Measurements from ENCODE around the gene ZNF385A.

ZNF385A gene

DNA sequence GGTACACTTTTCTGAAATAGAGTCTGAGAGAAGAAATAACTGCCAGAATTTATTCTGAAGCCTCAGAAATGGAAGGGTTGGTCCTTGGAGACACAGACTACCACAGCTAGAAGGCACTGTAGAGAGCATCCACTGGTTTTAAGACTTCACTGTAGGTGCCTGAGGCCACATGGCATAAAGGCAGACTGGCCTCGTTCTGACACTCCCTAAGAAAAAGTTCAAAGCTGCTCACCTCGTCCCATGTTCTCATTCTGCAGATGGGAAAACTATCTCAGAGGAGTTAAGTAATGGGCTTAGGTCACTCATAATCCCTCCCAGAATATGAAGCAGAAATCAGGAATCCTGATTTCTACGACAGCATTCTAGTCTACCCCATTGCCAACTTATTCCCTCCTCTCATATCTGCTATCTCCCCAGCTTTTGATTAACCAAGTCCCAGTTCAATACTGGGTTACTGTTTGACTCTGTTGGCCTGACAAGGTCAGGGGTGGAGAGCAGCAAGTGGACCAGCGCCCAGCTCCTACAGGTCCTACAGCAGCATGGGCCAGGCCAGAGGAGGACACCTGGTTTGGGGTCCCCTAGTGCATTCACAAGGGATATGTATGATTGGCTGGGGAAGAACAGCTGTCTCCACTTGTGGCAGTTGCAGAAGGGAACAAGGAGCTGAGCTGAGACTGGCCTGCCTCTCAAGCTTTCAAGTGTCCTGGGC lies 30.8 kb upstream of the ZNF385A start:
- no peak for DNase-seq

DNA sequence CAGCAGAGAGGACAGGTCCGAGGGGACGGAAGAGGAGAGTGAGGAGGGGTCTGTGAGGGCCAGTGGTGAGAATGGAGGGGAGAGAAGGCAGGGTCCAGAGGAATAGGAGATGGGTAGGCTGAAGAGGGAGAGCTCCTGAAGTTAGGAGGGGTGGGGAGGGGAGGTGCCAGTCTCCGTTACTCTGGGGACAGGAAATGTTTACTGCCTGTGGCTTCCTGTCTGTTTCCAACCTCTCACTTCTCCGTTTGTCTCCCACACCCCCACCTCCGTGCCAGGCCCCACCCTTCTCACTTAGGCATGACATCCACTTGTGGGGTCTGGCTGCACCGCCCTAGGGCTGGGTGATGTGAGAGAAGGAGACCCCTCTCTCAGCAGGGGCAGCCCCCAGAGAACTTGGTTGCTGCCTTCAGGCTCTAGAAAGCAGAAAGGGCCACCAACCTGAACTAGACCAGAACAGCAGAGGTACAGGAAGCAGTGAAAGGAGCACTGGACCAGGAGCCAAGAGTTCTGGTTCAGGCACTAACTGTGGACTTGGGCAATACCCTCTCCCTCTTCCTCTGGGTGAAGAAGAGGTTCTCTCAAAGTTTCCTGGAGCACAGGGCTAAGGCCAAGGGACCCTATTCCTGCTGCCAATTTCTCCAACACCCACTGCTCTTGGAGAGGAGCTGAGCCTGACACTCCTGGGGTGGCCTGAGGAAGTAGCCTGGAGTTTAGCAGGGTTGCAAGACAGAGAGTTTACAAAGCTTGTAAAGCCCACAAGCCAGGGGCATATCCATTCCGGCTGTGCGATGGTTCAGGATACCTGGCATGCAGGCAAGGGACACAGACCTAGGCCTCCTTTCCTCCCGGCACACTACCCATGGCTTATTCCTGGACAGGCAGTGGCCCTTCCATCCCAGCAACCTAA lies 29.0 kb upstream of the ZNF385A start:
- DNase-seq = peak; percentile 43

DNA sequence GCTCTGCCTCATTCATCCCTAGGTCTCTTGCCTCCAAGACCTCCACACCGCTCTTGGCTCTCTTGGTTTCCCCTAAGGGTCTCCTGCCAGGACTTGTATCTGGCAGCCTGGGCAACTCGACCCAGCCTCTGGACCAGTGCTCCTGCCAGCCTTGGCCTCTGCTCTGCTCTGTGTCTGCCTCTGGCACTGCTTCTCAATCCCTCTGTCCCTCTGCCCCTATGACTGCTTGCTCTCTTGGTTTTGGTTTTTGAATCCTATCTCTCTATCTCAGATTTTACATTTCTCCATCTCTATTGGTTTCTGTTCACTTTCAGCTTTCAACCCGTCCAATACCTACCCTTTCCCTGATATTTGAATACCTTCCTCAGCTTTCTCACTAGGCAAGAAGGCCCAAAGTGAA lies 28.3 kb upstream of the ZNF385A start:
- DNase-seq = no peak

- no peak for DNase-seq
Measured at GRCh38 chr12:54412348-54412747, 27.8 kb upstream of the ZNF385A start.

GRCh38 chr12:54411391-54412241 lies 27.1 kb upstream of the ZNF385A start:
- peak; percentile 65 for DNase-seq

- DNase-seq = no peak
Measured at GRCh38 chr12:54409267-54409666, 24.7 kb upstream of the ZNF385A start.

DNA sequence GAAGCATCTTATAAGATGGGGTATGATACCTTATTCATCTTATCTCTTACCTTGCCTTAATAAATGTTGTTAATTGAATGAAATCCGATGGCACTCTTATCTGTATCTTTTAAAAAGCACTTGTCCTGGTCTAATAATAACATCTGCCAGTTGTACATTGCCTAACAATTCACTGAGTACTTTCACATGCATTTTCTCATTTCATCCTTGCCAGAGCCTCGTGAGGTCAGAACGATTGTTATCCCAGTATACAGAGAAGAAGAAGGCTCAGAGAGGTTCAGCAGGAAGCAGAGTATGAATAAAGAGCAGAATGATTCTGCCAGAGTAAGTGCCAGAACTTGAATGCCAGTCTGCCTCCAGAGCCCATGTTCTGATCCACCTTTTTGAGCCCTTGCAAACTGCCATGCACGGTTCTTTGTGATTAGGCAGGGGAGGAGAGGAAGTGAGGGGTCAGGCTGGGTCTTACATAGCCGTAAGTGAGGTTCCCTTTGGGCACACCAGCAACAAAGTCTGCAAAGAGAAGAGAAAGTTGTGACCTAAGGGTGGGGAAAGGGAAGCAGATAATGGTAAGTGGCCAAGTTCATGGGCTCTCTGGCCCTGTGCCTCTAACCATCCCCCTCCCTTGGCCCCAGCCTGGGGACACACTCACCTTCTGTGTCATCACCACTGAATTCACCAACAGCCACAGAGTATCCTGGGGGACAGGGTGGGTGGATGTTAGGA lies 22.8 kb upstream of the ZNF385A start:
- DNase-seq = no peak

GRCh38 chr12:54405573-54405972 lies 21.0 kb upstream of the ZNF385A start:
- DNase-seq = no peak

GRCh38 chr12:54405106-54405505 lies 20.6 kb upstream of the ZNF385A start:
- DNase-seq = no peak

- DNase-seq = peak; percentile 62
Measured at GRCh38 chr12:54404061-54405004, 19.8 kb upstream of the ZNF385A start.

- DNase-seq = no peak
Measured at GRCh38 chr12:54401119-54401518, 16.6 kb upstream of the ZNF385A start.

- peak; percentile 86 for DNase-seq
Measured at GRCh38 chr12:54398995-54399793, 14.7 kb upstream of the ZNF385A start.

- no peak for DNase-seq
Measured at GRCh38 chr12:54398218-54398617, 13.7 kb upstream of the ZNF385A start.

- no peak for DNase-seq
Measured at GRCh38 chr12:54397157-54397556, 12.6 kb upstream of the ZNF385A start.

DNA sequence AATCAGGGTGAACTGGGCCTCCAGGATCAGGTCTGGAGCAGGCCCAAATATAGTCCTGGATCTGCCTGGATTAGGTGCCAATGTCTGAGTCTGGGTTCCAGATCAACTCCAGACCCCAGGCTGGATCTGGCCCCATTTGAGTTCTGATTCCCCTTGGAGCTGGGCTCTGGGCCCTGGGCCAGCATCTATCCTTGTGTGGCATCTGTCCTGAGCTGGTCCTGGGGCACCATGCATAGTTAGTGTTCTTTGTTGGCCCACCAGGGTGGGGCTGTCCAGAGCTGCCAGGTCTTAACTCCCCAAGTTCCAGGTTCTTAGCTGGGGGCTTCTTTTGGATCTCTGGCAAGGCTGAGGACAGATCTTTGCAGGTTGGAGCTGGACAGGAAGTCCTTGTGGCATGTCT lies 11.0 kb upstream of the ZNF385A start:
- no peak for DNase-seq

- no peak for DNase-seq
Measured at GRCh38 chr12:54394986-54395385, 10.5 kb upstream of the ZNF385A start.

GRCh38 chr12:54394281-54394719 lies 9.8 kb upstream of the ZNF385A start:
- DNase-seq = no peak

GRCh38 chr12:54393743-54394142 lies 9.2 kb upstream of the ZNF385A start:
- no peak for DNase-seq

- DNase-seq = no peak
Measured at GRCh38 chr12:54393207-54393609, 8.7 kb upstream of the ZNF385A start.

- DNase-seq = no peak
Measured at GRCh38 chr12:54392485-54393206, 8.1 kb upstream of the ZNF385A start.
